HepG2 (cell line): ENCODE data around the gene SPAG8. TPM values are rescaled to one million over a fixed set of nuclear protein-coding genes. Genes with fewer than 3 reads are reported as not detected.

ENCODE experiments used
- DNMT3B ChIP-seq: conservative IDR thresholded peaks from 2 replicates; pipeline ENCODE4 v1.6.1; 2016; ENCODE audit warnings: missing biosample characterization, control low read depth
- FOXA1 ChIP-seq, 2 experiments: fragments of 450-650 bp in 1 of 2; sonication (generic) in 1 of 2; formaldehyde crosslinking in 1 of 2; IDR thresholded peaks; 2 replicates each; pipeline versions ENCODE4 v1.4.0 to v1.6.1; 2016 to 2020; ENCODE audit warnings: missing genetic modification reagents in 1 of 2
- FOXC1 ChIP-seq: sonication (generic); formaldehyde crosslinking; IDR thresholded peaks from 2 replicates; pipeline ENCODE4 v1.8.0; 2022; ENCODE audit warnings: mild to moderate bottlenecking, missing genetic modification reagents, borderline replicate concordance
- FOXM1 ChIP-seq: sonication (generic); formaldehyde crosslinking; IDR thresholded peaks from 2 replicates; pipeline ENCODE4 v1.5.0; 2020; ENCODE audit warnings: missing genetic modification reagents
- KAT8 ChIP-seq: IDR thresholded peaks from 2 replicates; pipeline ENCODE4 v1.6.1; 2016; ENCODE audit warnings: missing genetic modification reagents, missing compliant biosample characterization
- NFATC3 ChIP-seq: sonication (generic); formaldehyde crosslinking; IDR thresholded peaks from 2 replicates; pipeline ENCODE4 v1.5.1; 2020; ENCODE audit warnings: mild to moderate bottlenecking, missing genetic modification reagents
- SALL1 ChIP-seq: sonication (generic); formaldehyde crosslinking; IDR thresholded peaks from 2 replicates; pipeline ENCODE4 v1.8.0; 2022; ENCODE audit warnings: mild to moderate bottlenecking, missing genetic modification reagents
- TRIM24 ChIP-seq: sonication (generic); formaldehyde crosslinking; IDR thresholded peaks from 2 replicates; pipeline ENCODE4 v1.8.0; 2022; ENCODE audit warnings: mild to moderate bottlenecking, missing genetic modification reagents
- ZC3H4 ChIP-seq: sonication (generic); formaldehyde crosslinking; IDR thresholded peaks from 2 replicates; pipeline ENCODE4 v1.4.0; 2020; ENCODE audit warnings: missing genetic modification reagents, borderline replicate concordance
- ZNF33B ChIP-seq: sonication (generic); formaldehyde crosslinking; IDR thresholded peaks from 2 replicates; pipeline ENCODE4 v1.5.1; 2020; ENCODE audit warnings: mild to moderate bottlenecking, missing genetic modification reagents
- ZNF367 ChIP-seq: sonication (generic); formaldehyde crosslinking; IDR thresholded peaks from 2 replicates; pipeline ENCODE4 v1.4.0; 2020; ENCODE audit warnings: missing genetic modification reagents, borderline replicate concordance
- ZNF496 ChIP-seq: sonication (generic); formaldehyde crosslinking; IDR thresholded peaks from 2 replicates; pipeline ENCODE4 v1.8.1; 2023; ENCODE audit warnings: mild to moderate bottlenecking, moderate library complexity, missing genetic modification reagents; ENCODE audit not compliant: insufficient replicate concordance
- ZNF530 ChIP-seq: sonication (generic); formaldehyde crosslinking; IDR thresholded peaks from 2 replicates; pipeline ENCODE4 v1.5.0; 2020; ENCODE audit warnings: low read depth, mild to moderate bottlenecking, missing genetic modification reagents
- ZNF543 ChIP-seq: sonication (generic); formaldehyde crosslinking; IDR thresholded peaks from 2 replicates; pipeline ENCODE4 v1.4.0; 2020; ENCODE audit warnings: mild to moderate bottlenecking, missing genetic modification reagents
- ZNF703 ChIP-seq: sonication (generic); formaldehyde crosslinking; IDR thresholded peaks from 2 replicates; pipeline ENCODE4 v1.5.1; 2020; ENCODE audit warnings: missing genetic modification reagents, mild to moderate bottlenecking, moderate library complexity, borderline replicate concordance
- ZNF747 ChIP-seq: sonication (generic); formaldehyde crosslinking; IDR thresholded peaks from 2 replicates; pipeline ENCODE4 v1.8.1; 2023; ENCODE audit warnings: missing genetic modification reagents, mild to moderate bottlenecking, borderline replicate concordance
- polyA plus RNA-seq, 8 experiments: library from polyadenylated mRNA; depleted of rRNA in 3 of 8; stranded (reverse) in 7 of 8; unstranded in 1 of 8; fragments of >200 nt; fragmentation: Illumina TruSeq in 4 of 8; extraction: Trizol in 4 of 8; gene quantifications; 2 replicates each; pipeline versions ENCODE4 v1.2.1 to v1.2.3, GENCODE V29; 2011 to 2016; ENCODE audit warnings: low read depth in 4 of 8, missing spikeins in 1 of 8, mixed read lengths in 1 of 8; ENCODE audit not compliant: insufficient read depth in 1 of 8
- total RNA-seq, 5 experiments: library from RNA; depleted of rRNA; stranded (reverse); fragments of >200 nt; fragmentation: Illumina TruSeq; extraction: Trizol; gene quantifications; 2 replicates each; pipeline ENCODE4 v1.2.3, GENCODE V29; 2016; ENCODE audit warnings: low read depth in 1 of 5
- TF ChIP-seq, protein P1 (sequence below): sonication (generic); formaldehyde crosslinking; IDR thresholded peaks from 2 replicates; pipeline ENCODE4 v1.5.0; 2020; ENCODE audit warnings: mild to moderate bottlenecking, low read depth, missing genetic modification reagents, borderline replicate concordance
- TF ChIP-seq, protein P2 (sequence below): sonication (generic); formaldehyde crosslinking; IDR thresholded peaks from 2 replicates; pipeline ENCODE4 v1.4.0; 2020; ENCODE audit warnings: missing genetic modification reagents, borderline replicate concordance
- TF ChIP-seq, protein P3 (sequence below): sonication (generic); formaldehyde crosslinking; IDR thresholded peaks from 2 replicates; pipeline ENCODE4 v1.4.0; 2020; ENCODE audit warnings: missing genetic modification reagents
- TF ChIP-seq, protein P4 (sequence below): IDR thresholded peaks from 2 replicates; pipeline ENCODE4 v1.6.1; 2018; ENCODE audit warnings: missing genetic modification reagents, mild to moderate bottlenecking, missing compliant biosample characterization
- TF ChIP-seq, protein P5 (sequence below): sonication (generic); formaldehyde crosslinking; IDR thresholded peaks from 2 replicates; pipeline ENCODE4 v1.5.0; 2020; ENCODE audit warnings: mild to moderate bottlenecking, missing genetic modification reagents

The SPAG8 gene
- total and polyA plus RNA-seq, 2 of the 13 experiments (the other 11 are each of a cell fraction or from before 2014, with no cell fraction given) = 0.18 to 0.27 TPM

DNA sequence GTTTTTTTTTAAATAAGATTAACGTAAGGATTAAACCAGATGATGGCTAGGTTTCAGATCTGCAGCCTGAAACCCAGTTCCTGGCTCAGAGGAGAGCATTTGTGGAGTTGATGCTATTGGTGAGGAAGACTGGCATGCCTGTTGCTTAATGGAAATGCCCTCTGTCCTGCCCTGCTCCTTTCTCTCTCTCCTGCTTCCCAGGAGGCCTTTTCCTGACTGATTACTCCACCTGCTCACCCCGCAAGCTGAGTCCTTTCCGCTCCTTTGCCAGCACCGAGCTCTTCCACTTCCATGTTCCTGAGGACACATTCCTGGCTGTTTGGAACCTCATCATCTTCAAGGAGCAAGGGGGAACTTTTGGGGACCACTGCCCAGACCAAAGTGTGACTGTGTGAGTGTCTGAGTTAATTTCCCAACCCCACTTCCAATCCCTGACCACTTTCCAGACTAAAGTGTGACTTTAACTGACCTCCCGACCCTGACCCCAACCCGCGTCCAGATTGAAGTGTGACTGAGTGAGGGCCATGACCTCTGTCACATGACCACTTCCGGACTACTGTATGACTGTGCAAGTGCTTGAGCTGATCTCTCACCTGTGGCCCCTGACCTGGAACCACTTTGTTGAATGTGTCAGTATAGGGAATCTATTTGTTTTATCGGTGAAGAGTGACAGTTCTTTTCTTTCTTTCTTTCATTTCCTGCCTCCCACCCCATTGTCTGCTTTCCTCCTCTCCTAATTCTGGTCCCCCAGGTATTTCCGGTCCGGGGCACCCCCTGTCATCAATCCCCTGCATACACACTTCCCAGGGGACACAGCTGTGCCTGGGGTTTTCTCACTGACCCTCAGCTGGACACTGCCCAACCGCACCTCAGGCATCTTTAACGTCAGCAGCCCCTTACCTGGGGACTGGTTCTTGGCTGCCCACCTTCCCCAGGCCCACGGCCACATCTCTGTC is 22.5 kb upstream of the SPAG8 start (continued):
- TF ChIP-seq NFATC3 (CRISPR knock-in tag) (no peak), ZNF747 (CRISPR knock-in tag) (no peak), ZNF703 (CRISPR knock-in tag) (no peak), FOXA1 (IDR thresholded peaks at IDR 0.05) (no peak), FOXA1 (CRISPR knock-in tag; IDR thresholded peaks at IDR 0.05) (no peak), ZNF367 (CRISPR knock-in tag) (no peak), ZNF33B (no peak), ZNF543 (CRISPR knock-in tag) (no peak), ZC3H4 (no peak), SALL1 (CRISPR knock-in tag) (peak; percentile 63; the same call in 1 of the 2 replicates), ZNF530 (CRISPR knock-in tag) (no peak), ZNF496 (no peak), KAT8 (CRISPR knock-in tag) (peak; percentile 63; the same call in 1 of the 2 replicates), TRIM24 (CRISPR knock-in tag) (no peak), DNMT3B (CRISPR knock-in tag) (no peak), FOXM1 (CRISPR knock-in tag) (no peak), FOXC1 (CRISPR knock-in tag) (no peak)
- TF ChIP-seq, protein P1, sequence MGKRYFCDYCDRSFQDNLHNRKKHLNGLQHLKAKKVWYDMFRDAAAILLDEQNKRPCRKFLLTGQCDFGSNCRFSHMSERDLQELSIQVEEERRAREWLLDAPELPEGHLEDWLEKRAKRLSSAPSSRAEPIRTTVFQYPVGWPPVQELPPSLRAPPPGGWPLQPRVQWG (CRISPR knock-in tag) = no peak
- TF ChIP-seq, protein P2, sequence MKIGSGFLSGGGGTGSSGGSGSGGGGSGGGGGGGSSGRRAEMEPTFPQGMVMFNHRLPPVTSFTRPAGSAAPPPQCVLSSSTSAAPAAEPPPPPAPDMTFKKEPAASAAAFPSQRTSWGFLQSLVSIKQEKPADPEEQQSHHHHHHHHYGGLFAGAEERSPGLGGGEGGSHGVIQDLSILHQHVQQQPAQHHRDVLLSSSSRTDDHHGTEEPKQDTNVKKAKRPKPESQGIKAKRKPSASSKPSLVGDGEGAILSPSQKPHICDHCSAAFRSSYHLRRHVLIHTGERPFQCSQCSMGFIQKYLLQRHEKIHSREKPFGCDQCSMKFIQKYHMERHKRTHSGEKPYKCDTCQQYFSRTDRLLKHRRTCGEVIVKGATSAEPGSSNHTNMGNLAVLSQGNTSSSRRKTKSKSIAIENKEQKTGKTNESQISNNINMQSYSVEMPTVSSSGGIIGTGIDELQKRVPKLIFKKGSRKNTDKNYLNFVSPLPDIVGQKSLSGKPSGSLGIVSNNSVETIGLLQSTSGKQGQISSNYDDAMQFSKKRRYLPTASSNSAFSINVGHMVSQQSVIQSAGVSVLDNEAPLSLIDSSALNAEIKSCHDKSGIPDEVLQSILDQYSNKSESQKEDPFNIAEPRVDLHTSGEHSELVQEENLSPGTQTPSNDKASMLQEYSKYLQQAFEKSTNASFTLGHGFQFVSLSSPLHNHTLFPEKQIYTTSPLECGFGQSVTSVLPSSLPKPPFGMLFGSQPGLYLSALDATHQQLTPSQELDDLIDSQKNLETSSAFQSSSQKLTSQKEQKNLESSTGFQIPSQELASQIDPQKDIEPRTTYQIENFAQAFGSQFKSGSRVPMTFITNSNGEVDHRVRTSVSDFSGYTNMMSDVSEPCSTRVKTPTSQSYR (CRISPR knock-in tag) = no peak
- TF ChIP-seq, protein P3, sequence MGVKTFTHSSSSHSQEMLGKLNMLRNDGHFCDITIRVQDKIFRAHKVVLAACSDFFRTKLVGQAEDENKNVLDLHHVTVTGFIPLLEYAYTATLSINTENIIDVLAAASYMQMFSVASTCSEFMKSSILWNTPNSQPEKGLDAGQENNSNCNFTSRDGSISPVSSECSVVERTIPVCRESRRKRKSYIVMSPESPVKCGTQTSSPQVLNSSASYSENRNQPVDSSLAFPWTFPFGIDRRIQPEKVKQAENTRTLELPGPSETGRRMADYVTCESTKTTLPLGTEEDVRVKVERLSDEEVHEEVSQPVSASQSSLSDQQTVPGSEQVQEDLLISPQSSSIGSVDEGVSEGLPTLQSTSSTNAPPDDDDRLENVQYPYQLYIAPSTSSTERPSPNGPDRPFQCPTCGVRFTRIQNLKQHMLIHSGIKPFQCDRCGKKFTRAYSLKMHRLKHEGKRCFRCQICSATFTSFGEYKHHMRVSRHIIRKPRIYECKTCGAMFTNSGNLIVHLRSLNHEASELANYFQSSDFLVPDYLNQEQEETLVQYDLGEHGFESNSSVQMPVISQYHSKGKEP (CRISPR knock-in tag) = no peak
- TF ChIP-seq, protein P4, sequence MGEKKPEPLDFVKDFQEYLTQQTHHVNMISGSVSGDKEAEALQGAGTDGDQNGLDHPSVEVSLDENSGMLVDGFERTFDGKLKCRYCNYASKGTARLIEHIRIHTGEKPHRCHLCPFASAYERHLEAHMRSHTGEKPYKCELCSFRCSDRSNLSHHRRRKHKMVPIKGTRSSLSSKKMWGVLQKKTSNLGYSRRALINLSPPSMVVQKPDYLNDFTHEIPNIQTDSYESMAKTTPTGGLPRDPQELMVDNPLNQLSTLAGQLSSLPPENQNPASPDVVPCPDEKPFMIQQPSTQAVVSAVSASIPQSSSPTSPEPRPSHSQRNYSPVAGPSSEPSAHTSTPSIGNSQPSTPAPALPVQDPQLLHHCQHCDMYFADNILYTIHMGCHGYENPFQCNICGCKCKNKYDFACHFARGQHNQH = no peak
- TF ChIP-seq, protein P5, sequence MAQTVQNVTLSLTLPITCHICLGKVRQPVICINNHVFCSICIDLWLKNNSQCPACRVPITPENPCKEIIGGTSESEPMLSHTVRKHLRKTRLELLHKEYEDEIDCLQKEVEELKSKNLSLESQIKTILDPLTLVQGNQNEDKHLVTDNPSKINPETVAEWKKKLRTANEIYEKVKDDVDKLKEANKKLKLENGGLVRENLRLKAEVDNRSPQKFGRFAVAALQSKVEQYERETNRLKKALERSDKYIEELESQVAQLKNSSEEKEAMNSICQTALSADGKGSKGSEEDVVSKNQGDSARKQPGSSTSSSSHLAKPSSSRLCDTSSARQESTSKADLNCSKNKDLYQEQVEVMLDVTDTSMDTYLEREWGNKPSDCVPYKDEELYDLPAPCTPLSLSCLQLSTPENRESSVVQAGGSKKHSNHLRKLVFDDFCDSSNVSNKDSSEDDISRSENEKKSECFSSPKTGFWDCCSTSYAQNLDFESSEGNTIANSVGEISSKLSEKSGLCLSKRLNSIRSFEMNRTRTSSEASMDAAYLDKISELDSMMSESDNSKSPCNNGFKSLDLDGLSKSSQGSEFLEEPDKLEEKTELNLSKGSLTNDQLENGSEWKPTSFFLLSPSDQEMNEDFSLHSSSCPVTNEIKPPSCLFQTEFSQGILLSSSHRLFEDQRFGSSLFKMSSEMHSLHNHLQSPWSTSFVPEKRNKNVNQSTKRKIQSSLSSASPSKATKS = no peak
